HEK293 (cell line): ENCODE results near the gene ARHGAP10.

Experiments
- CTCF ChIP-seq: fragments of 450-650 bp; formaldehyde crosslinking; IDR thresholded peaks from 2 replicates; pipeline ENCODE4 v1.5.1; 2016; ENCODE audit warnings: missing biosample characterization, missing genetic modification characterization
- YY1 ChIP-seq: fragments of 450-650 bp; formaldehyde crosslinking; IDR thresholded peaks from 2 replicates; pipeline ENCODE4 v1.5.1; 2018; ENCODE audit warnings: missing biosample characterization, missing genetic modification characterization
- ZFP37 ChIP-seq: fragments of 450-650 bp; formaldehyde crosslinking; IDR thresholded peaks from 2 replicates; pipeline ENCODE4 v1.5.1; 2016; ENCODE audit warnings: missing biosample characterization, missing genetic modification characterization
- ZNF121 ChIP-seq: fragments of 450-650 bp; formaldehyde crosslinking; IDR thresholded peaks from 2 replicates; pipeline ENCODE4 v1.5.1; 2016; ENCODE audit warnings: missing biosample characterization, missing genetic modification characterization
- ZNF548 ChIP-seq: fragments of 450-650 bp; formaldehyde crosslinking; IDR thresholded peaks from 2 replicates; pipeline ENCODE4 v1.5.1; 2016; ENCODE audit warnings: missing biosample characterization, missing genetic modification characterization
- TF ChIP-seq, protein P1 (sequence below): fragments of 450-650 bp; formaldehyde crosslinking; IDR thresholded peaks from 2 replicates; pipeline ENCODE4 v1.5.1; 2016; ENCODE audit warnings: missing biosample characterization, missing genetic modification characterization
- TF ChIP-seq, protein P2 (sequence below): fragments of 450-650 bp; formaldehyde crosslinking; IDR thresholded peaks from 2 replicates; pipeline ENCODE4 v1.5.1; 2017; ENCODE audit warnings: missing biosample characterization, missing genetic modification characterization

GRCh38 chr4:147724468-147725201 is 7.3 kb upstream of the ARHGAP10 start:
- TF ChIP-seq, protein P1, sequence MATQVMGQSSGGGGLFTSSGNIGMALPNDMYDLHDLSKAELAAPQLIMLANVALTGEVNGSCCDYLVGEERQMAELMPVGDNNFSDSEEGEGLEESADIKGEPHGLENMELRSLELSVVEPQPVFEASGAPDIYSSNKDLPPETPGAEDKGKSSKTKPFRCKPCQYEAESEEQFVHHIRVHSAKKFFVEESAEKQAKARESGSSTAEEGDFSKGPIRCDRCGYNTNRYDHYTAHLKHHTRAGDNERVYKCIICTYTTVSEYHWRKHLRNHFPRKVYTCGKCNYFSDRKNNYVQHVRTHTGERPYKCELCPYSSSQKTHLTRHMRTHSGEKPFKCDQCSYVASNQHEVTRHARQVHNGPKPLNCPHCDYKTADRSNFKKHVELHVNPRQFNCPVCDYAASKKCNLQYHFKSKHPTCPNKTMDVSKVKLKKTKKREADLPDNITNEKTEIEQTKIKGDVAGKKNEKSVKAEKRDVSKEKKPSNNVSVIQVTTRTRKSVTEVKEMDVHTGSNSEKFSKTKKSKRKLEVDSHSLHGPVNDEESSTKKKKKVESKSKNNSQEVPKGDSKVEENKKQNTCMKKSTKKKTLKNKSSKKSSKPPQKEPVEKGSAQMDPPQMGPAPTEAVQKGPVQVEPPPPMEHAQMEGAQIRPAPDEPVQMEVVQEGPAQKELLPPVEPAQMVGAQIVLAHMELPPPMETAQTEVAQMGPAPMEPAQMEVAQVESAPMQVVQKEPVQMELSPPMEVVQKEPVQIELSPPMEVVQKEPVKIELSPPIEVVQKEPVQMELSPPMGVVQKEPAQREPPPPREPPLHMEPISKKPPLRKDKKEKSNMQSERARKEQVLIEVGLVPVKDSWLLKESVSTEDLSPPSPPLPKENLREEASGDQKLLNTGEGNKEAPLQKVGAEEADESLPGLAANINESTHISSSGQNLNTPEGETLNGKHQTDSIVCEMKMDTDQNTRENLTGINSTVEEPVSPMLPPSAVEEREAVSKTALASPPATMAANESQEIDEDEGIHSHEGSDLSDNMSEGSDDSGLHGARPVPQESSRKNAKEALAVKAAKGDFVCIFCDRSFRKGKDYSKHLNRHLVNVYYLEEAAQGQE: no peak
- TF ChIP-seq ZFP37 (tag by site-specific recombination) (no peak), YY1 (tag by site-specific recombination) (no peak), CTCF (tag by site-specific recombination) (no peak), ZNF121 (no peak), ZNF548 (tag by site-specific recombination) (no peak)
- TF ChIP-seq, protein P2, sequence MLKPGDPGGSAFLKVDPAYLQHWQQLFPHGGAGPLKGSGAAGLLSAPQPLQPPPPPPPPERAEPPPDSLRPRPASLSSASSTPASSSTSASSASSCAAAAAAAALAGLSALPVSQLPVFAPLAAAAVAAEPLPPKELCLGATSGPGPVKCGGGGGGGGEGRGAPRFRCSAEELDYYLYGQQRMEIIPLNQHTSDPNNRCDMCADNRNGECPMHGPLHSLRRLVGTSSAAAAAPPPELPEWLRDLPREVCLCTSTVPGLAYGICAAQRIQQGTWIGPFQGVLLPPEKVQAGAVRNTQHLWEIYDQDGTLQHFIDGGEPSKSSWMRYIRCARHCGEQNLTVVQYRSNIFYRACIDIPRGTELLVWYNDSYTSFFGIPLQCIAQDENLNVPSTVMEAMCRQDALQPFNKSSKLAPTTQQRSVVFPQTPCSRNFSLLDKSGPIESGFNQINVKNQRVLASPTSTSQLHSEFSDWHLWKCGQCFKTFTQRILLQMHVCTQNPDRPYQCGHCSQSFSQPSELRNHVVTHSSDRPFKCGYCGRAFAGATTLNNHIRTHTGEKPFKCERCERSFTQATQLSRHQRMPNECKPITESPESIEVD (tag by site-specific recombination): no peak
